Activated CD4-positive, alpha-beta memory T cell treated with anti-CD3 and anti-CD28 coated beads, Interleukin-2, amount 10 ng/mL, durations not matched to agents 7 days and 5 days (primary cell): ENCODE results near the gene DUSP23. TPM values are rescaled to one million over a fixed set of nuclear protein-coding genes. Genes with fewer than 3 reads are reported as not detected.
A peak's percentile ranks its signal among the peaks of the same experiment; 100 is the strongest.

Experiments used
- CTCF ChIA-PET: fragments of 350-600 bp; sonication (Branson Sonifier 250); formaldehyde crosslinking; loops from one replicate; lab custom pipeline; 2021; ENCODE audit warnings: antibody characterized with exemption, inconsistent platforms; lab: Charles Lee
- POLR2A ChIA-PET: fragments of 350-600 bp; sonication (Branson Sonifier 250); formaldehyde crosslinking; loops from one replicate; lab custom pipeline; 2021; ENCODE audit warnings: antibody characterized with exemption; lab: Charles Lee
- DNase-seq: peaks from one replicate; pipeline ENCODE4 v3.0.0-alpha.2; 2020
- H3K27ac Mint-ChIP-seq: one replicate; pipeline ENCODE4 v1.8.0; 2021; ENCODE audit warnings: mild to moderate bottlenecking, mixed read lengths
- H3K27me3 Mint-ChIP-seq: one replicate; pipeline ENCODE4 v1.8.0; 2021; ENCODE audit warnings: mixed read lengths
- H3K36me3 Mint-ChIP-seq: one replicate; pipeline ENCODE4 v1.8.0; 2021; ENCODE audit warnings: low read depth, mixed read lengths
- H3K4me1 Mint-ChIP-seq: one replicate; pipeline ENCODE4 v1.8.0; 2021; ENCODE audit warnings: mixed read lengths
- H3K4me3 Mint-ChIP-seq: one replicate; pipeline ENCODE4 v1.8.0; 2021; ENCODE audit warnings: mild to moderate bottlenecking, mixed read lengths
- H3K9me3 Mint-ChIP-seq: one replicate; pipeline ENCODE4 v1.8.0; 2021; ENCODE audit warnings: mixed read lengths
- total RNA-seq, 2 experiments: library from RNA; stranded (reverse); gene quantifications; one replicate each; pipeline ENCODE4 v1.2.3, GENCODE V29; 2021

The DUSP23 gene
- total RNA-seq, 2 experiments from 2014 or later: 22.7 to 24.6 TPM

GRCh38 chr1:159821171-159821867, 40.6 kb downstream of the DUSP23 start:
- POLR2A ChIA-PET: no interaction called here
- Mint-ChIP-seq H3K4me3 (no peak overlapping the region), H3K36me3 (no peaks in the 10 kb centered on the region), H3K4me1 (peaks cover 16% of the 10 kb centered on the region), H3K27me3 (peaks cover 39% of the 10 kb centered on the region), H3K27ac (no peak overlapping the region), H3K9me3 (no peaks in the 10 kb centered on the region)
- DNase-seq: no peak
- CTCF ChIA-PET: no interaction called here

GRCh38 chr1:159823406-159823805, 42.6 kb downstream of the DUSP23 start:
- Mint-ChIP-seq H3K9me3 (peaks cover 8% of the 10 kb centered on the region), H3K27me3 (peaks cover 39% of the 10 kb centered on the region), H3K4me3 (no peak overlapping the region), H3K36me3 (peaks cover 14% of the 10 kb centered on the region), H3K27ac (no peak overlapping the region), H3K4me1 (peaks cover 37% of the 10 kb centered on the region)
- no peak for DNase-seq
- ChIA-PET CTCF (no interaction called here), POLR2A (no interaction called here)

- CTCF ChIA-PET: interaction anchor here (0.8 to 1.0 kb wide), 2 partner anchors 26 to 276 kb away, joined by 3 read pairs; no protein-coding TSS in a partner anchor
These were observed 44.8 kb downstream of the DUSP23 start for GRCh38 chr1:159825564-159825963.

GRCh38 chr1:159826441-159827101, 45.8 kb downstream of the DUSP23 start, which contains the start of gene SLAMF8:
TSS of gene SLAMF8 (plus strand) at chr1:159826873. CDS start at chr1:159826899, 26 bp downstream.
- peak; percentile 83 for DNase-seq
- peaks cover 11% of the 10 kb centered on the region for H3K9me3 Mint-ChIP-seq
- peaks cover 18% of the 10 kb centered on the region for H3K36me3 Mint-ChIP-seq
- ChIA-PET POLR2A (interaction anchor here (0.7 to 3.2 kb wide), 10 partner anchors 10 to 305 kb away, joined by 3 to 11 read pairs (median 4); partner anchors contain the start of genes DUSP23 and TAGLN2), CTCF (interaction anchor here (1.3 to 1.7 kb wide), 4 partner anchors 25 to 46 kb away, joined by 3 to 10 read pairs (median 4); partner anchors contain the start of gene DUSP23)
- H3K4me3 Mint-ChIP-seq: no peak within 1 kb of the TSS
- peaks cover 38% of the 10 kb centered on the region for H3K27me3 Mint-ChIP-seq
- peaks cover 43% of the 10 kb centered on the region for H3K4me1 Mint-ChIP-seq
- peak within 1 kb of the TSS; percentile 59 for H3K27ac Mint-ChIP-seq

More at GRCh38 chr1:159825564-159825963, 44.8 kb downstream of the DUSP23 start:
- Mint-ChIP-seq H3K27me3 (peaks cover 40% of the 10 kb centered on the region), H3K4me3 (no peak overlapping the region), H3K9me3 (peaks cover 11% of the 10 kb centered on the region), H3K4me1 (peaks cover 43% of the 10 kb centered on the region), H3K27ac (peak overlapping the region; percentile 59), H3K36me3 (peaks cover 18% of the 10 kb centered on the region)
- DNase-seq: no peak
- POLR2A ChIA-PET: interaction anchor here (1.0 to 3.2 kb wide), 2 partner anchors 26 to 28 kb away, joined by 4 to 11 read pairs; no protein-coding TSS in a partner anchor

- CTCF ChIA-PET: interaction anchor here (1.0 to 1.7 kb wide), 5 partner anchors 24 to 63 kb away, joined by 3 to 10 read pairs (median 5); partner anchors contain the start of gene DUSP23
- POLR2A ChIA-PET: interaction anchor here (0.9 to 3.2 kb wide), 8 partner anchors 9 to 304 kb away, joined by 3 to 11 read pairs (median 4); partner anchors contain the start of genes DUSP23 and TAGLN2
- Mint-ChIP-seq H3K4me1 (peaks cover 43% of the 10 kb centered on the region), H3K9me3 (peaks cover 11% of the 10 kb centered on the region), H3K36me3 (peaks cover 18% of the 10 kb centered on the region), H3K27me3 (peaks cover 38% of the 10 kb centered on the region), H3K27ac (peak overlapping the region; percentile 50), H3K4me3 (no peak overlapping the region)
- DNase-seq: no peak
These were observed 46.3 kb downstream of the DUSP23 start for GRCh38 chr1:159827102-159827490.

DNA sequence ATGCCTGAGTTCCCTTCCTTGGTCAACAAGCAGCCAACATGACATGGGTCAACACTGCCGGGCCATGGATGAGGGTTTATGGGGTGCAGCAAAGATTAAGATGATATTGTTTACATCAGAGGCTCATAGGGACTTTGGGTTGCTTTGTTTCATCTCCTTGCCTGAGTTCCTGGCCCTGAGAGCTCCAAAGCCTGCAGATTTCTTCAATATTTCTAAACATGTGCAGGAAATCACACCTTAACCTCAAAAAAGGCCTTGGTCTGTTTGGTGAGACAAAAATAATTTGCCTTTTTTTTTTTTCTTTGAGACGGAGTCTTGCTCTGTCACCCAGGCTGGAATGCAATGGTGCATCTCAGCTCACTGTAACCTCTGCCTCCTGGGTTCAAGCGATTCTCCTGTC, 46.8 kb downstream of the DUSP23 start:
- peaks cover 43% of the 10 kb centered on the region for H3K4me1 Mint-ChIP-seq

DNA sequence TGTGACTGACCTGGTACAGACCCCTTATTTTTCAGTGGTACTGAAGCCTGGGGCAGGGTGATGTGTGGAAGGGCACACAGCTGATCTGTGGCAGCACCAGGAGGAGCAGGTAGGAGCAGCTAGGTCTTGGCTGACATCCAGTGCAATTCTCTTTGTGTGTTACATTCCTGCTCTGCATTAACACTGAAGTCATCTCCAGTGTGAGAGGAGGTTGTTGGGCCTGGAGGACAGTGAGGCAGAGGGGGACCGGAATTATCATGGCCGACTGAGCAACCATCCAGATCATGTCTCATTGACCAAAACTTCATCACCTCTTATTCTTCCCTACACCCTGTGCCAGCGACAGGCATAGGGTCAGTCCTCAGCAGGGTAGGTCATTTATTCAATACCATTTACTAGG, 47.4 kb downstream of the DUSP23 start:
- peaks cover 11% of the 10 kb centered on the region for H3K9me3 Mint-ChIP-seq
- no peak for DNase-seq
- peaks cover 43% of the 10 kb centered on the region for H3K4me1 Mint-ChIP-seq
- H3K27ac Mint-ChIP-seq: no peak overlapping the region
- ChIA-PET CTCF (interaction anchor here (0.6 to 1.7 kb wide), 3 partner anchors 23 to 98 kb away, joined by 3 to 5 read pairs (median 4); no protein-coding TSS in a partner anchor), POLR2A (interaction anchor here (2.0 to 3.2 kb wide), 2 partner anchors 28 to 94 kb away, joined by 7 to 11 read pairs; no protein-coding TSS in a partner anchor)
- peaks cover 31% of the 10 kb centered on the region for H3K27me3 Mint-ChIP-seq
- no peak overlapping the region for H3K4me3 Mint-ChIP-seq
- peaks cover 18% of the 10 kb centered on the region for H3K36me3 Mint-ChIP-seq

More for the DNA sequence above, 46.8 kb downstream of the DUSP23 start:
- ChIA-PET CTCF (interaction anchor here (0.6 to 1.7 kb wide), 5 partner anchors 24 to 99 kb away, joined by 3 to 10 read pairs (median 4); no protein-coding TSS in a partner anchor), POLR2A (interaction anchor here (0.9 to 3.2 kb wide), 7 partner anchors 9 to 304 kb away, joined by 3 to 11 read pairs (median 4); partner anchors contain the start of genes DUSP23 and TAGLN2)
- Mint-ChIP-seq H3K27ac (peak overlapping the region; percentile 40), H3K9me3 (peaks cover 11% of the 10 kb centered on the region), H3K4me3 (no peak overlapping the region), H3K36me3 (peaks cover 18% of the 10 kb centered on the region), H3K27me3 (peaks cover 34% of the 10 kb centered on the region)
- no peak for DNase-seq

GRCh38 chr1:159828581-159829272, 48.0 kb downstream of the DUSP23 start:
- H3K27me3 Mint-ChIP-seq: peaks cover 26% of the 10 kb centered on the region
- H3K4me3 Mint-ChIP-seq: no peak overlapping the region
- peaks cover 18% of the 10 kb centered on the region for H3K36me3 Mint-ChIP-seq
- DNase-seq: no peak
- POLR2A ChIA-PET: no interaction called here
- CTCF ChIA-PET: no interaction called here
- H3K27ac Mint-ChIP-seq: no peak overlapping the region
- H3K9me3 Mint-ChIP-seq: peaks cover 11% of the 10 kb centered on the region
- peaks cover 43% of the 10 kb centered on the region for H3K4me1 Mint-ChIP-seq

GRCh38 chr1:159829273-159829634, 48.5 kb downstream of the DUSP23 start:
- H3K27ac Mint-ChIP-seq: no peak overlapping the region
- peaks cover 18% of the 10 kb centered on the region for H3K36me3 Mint-ChIP-seq
- H3K9me3 Mint-ChIP-seq: peaks cover 11% of the 10 kb centered on the region
- peaks cover 24% of the 10 kb centered on the region for H3K27me3 Mint-ChIP-seq
- DNase-seq: no peak
- CTCF ChIA-PET: interaction anchor here (0.6 kb wide), 1 partner anchor 9 kb away, joined by 3 read pairs; no protein-coding TSS in a partner anchor
- no peak overlapping the region for H3K4me3 Mint-ChIP-seq
- POLR2A ChIA-PET: interaction anchor here (1.4 kb wide), 1 partner anchor 96 kb away, joined by 3 read pairs; the partner anchor contains the start of gene TAGLN2
- peaks cover 43% of the 10 kb centered on the region for H3K4me1 Mint-ChIP-seq

GRCh38 chr1:159829822-159830465, 49.2 kb downstream of the DUSP23 start:
- H3K9me3 Mint-ChIP-seq: peaks cover 11% of the 10 kb centered on the region
- H3K4me1 Mint-ChIP-seq: peaks cover 40% of the 10 kb centered on the region
- peaks cover 18% of the 10 kb centered on the region for H3K27me3 Mint-ChIP-seq
- H3K4me3 Mint-ChIP-seq: no peak overlapping the region
- H3K27ac Mint-ChIP-seq: no peak overlapping the region
- DNase-seq: no peak
- H3K36me3 Mint-ChIP-seq: peaks cover 18% of the 10 kb centered on the region
- ChIA-PET CTCF (interaction anchor here (0.6 kb wide), 1 partner anchor 8 kb away, joined by 3 read pairs; no protein-coding TSS in a partner anchor), POLR2A (interaction anchor here (1.4 kb wide), 1 partner anchor 95 kb away, joined by 3 read pairs; the partner anchor contains the start of gene TAGLN2)

- no peak for DNase-seq
- no peak overlapping the region for H3K4me3 Mint-ChIP-seq
- peaks cover 33% of the 10 kb centered on the region for H3K4me1 Mint-ChIP-seq
- peaks cover 18% of the 10 kb centered on the region for H3K36me3 Mint-ChIP-seq
- no peak overlapping the region for H3K27ac Mint-ChIP-seq
- peaks cover 14% of the 10 kb centered on the region for H3K27me3 Mint-ChIP-seq
- ChIA-PET POLR2A (no interaction called here), CTCF (interaction anchor here (1.3 kb wide), 1 partner anchor 62 kb away, joined by 3 read pairs; no protein-coding TSS in a partner anchor)
- peaks cover 11% of the 10 kb centered on the region for H3K9me3 Mint-ChIP-seq
These were observed 50.0 kb downstream of the DUSP23 start for GRCh38 chr1:159830722-159831121.
